GM19438 (cell line): ENCODE data around the gene TRIP13.

Experiments used
- ATAC-seq: cut with Tn5 transposase; IDR thresholded peaks from one replicate; pipeline ENCODE4 v1.9.1; 2021; ENCODE audit warnings: low read depth; ENCODE audit not compliant: unreplicated experiment

TRIP13 gene

GRCh38 chr5:949815-950560, 57.3 kb downstream of the TRIP13 start:
- no peak for ATAC-seq

- no peak for ATAC-seq
Measured at GRCh38 chr5:951940-952596, 59.4 kb downstream of the TRIP13 start.

GRCh38 chr5:952597-953271, 60.0 kb downstream of the TRIP13 start:
- ATAC-seq: no peak

- ATAC-seq: no peak
Measured at GRCh38 chr5:953535-954449, 61.1 kb downstream of the TRIP13 start.

GRCh38 chr5:955886-956761, 63.4 kb downstream of the TRIP13 start:
- no peak for ATAC-seq

GRCh38 chr5:956941-957747, 64.5 kb downstream of the TRIP13 start:
- peak; percentile 78 for ATAC-seq

- no peak for ATAC-seq
Measured at GRCh38 chr5:957748-958485, 65.2 kb downstream of the TRIP13 start.

GRCh38 chr5:958701-959571, 66.3 kb downstream of the TRIP13 start:
- ATAC-seq: no peak

- no peak for ATAC-seq
Measured at GRCh38 chr5:959581-960531, 67.2 kb downstream of the TRIP13 start.

GRCh38 chr5:960551-960950, 67.9 kb downstream of the TRIP13 start:
- ATAC-seq: no peak

- ATAC-seq: no peak
Measured at GRCh38 chr5:961002-961710, 68.5 kb downstream of the TRIP13 start.

- ATAC-seq: no peak
Measured at GRCh38 chr5:961711-962240, 69.1 kb downstream of the TRIP13 start.

GRCh38 chr5:962386-962785, 69.7 kb downstream of the TRIP13 start:
- ATAC-seq: no peak

- ATAC-seq: no peak
Measured at GRCh38 chr5:962801-963200, 70.1 kb downstream of the TRIP13 start.

- ATAC-seq: no peak
Measured at GRCh38 chr5:963310-963672, 70.6 kb downstream of the TRIP13 start.
